ENCODE measurements around the gene GPC2.
"Not testable (repeated sequence)": the region's sequence is repeated elsewhere in the genome, so short reads cannot be mapped to it uniquely, and the experiment has no call there.

The GPC2 gene, protein sequence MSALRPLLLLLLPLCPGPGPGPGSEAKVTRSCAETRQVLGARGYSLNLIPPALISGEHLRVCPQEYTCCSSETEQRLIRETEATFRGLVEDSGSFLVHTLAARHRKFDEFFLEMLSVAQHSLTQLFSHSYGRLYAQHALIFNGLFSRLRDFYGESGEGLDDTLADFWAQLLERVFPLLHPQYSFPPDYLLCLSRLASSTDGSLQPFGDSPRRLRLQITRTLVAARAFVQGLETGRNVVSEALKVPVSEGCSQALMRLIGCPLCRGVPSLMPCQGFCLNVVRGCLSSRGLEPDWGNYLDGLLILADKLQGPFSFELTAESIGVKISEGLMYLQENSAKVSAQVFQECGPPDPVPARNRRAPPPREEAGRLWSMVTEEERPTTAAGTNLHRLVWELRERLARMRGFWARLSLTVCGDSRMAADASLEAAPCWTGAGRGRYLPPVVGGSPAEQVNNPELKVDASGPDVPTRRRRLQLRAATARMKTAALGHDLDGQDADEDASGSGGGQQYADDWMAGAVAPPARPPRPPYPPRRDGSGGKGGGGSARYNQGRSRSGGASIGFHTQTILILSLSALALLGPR

GRCh38 chr7:100177045-100178001 is at the start of gene GPC2, which contains the start of gene STAG3:
GPC2 (minus strand) TSS chr7:100177381; CDS start chr7:100177199, 182 bp downstream.
STAG3 (plus strand) TSS chr7:100177918; CDS start chr7:100180557, 2,639 bp downstream.
- peak; percentile 93 for DNase-seq (ENCODE audit: low read depth, low spot score)

DNA sequence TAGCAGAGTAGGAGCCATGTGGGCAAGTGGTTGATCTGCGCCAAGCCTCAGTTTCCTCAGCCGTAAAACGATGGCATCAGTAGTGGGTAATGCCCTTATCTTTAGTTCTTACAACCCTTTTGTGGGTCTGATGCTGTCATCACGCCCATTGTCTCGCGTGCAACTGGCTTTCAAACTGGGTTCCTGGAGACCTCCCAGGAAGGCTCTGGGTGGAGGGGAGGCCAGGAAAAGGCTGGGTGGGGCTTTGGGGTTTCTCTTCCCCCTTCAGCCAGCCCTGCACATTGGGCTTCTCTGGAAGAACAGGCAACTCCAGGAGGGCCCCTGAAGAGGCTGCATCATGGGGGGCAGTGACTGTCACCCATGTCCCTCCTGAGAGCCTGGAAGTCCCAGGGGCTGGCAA is 47.7 kb upstream of the GPC2 start:
- DNase-seq (ENCODE audit: low read depth, low spot score): not testable (repeated sequence)

DNA sequence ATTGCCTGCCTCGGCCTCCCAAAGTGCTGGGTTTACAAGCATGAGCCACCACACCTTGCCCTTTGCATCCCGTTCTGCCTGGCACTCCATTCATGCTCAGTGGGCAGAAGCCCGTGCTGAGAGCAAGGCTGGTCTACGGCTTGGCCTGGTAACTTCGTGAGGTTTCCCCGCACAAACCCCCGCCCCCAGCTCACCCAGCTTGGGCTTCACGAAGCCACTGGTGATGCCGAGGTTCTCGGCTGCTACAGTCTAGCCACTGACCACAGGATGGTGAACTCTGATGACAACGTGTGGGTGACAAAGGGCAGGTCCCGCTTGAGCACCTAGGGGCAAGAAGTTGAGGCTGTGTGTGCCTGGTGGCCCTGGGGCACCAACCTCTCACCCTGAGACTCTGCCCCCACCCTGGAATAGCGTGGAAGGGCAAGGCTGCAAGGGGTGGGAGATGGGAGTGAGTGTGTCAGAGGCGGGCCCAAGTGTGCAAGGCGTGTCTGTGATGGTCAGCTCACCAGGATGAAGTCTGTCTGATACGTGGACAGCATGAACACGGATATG is 46.3 kb upstream of the GPC2 start:
- not testable (repeated sequence) for DNase-seq (ENCODE audit: low read depth, low spot score)

- DNase-seq (ENCODE audit: low read depth, low spot score): no peak
These were observed 45.4 kb upstream of the GPC2 start for GRCh38 chr7:100222445-100223132.

- DNase-seq (ENCODE audit: low read depth, low spot score): no peak
These were observed 44.7 kb upstream of the GPC2 start for GRCh38 chr7:100221767-100222444.

- no peak for DNase-seq (ENCODE audit: low read depth, low spot score)
These were observed 44.1 kb upstream of the GPC2 start for GRCh38 chr7:100221231-100221718.

GRCh38 chr7:100220586-100221230 is 43.5 kb upstream of the GPC2 start:
- no peak for DNase-seq (ENCODE audit: low read depth, low spot score)

DNA sequence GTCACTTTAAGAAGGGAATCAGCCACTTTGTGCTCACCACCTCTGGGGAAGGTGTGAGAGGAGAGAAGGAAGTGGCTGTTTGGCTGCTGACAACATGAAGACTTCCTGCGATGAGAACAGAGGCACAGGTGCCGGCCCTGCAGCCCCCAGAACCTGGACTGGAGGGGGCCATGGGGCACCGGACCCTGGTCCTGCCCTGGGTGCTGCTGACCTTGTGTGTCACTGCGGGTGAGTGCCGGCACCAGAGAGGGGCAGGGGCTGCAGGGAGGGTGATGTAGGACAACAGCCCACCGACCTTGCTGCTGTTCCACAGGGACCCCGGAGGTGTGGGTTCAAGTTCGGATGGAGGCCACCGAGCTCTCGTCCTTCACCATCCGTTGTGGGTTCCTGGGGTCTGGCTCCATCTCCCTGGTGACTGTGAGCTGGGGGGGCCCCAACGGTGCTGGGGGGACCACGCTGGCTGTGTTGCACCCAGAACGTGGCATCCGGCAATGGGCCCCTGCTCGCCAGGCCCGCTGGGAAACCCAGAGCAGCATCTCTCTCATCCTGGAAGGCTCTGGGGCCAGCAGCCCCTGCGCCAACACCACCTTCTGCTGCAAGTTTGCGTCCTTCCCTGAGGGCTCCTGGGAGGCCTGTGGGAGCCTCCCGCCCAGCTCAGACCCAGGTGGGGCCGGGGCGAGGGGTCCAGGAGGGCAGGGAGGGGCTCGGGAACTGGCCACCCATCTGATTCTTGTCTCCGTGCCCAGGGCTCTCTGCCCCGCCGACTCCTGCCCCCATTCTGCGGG is 42.8 kb upstream of the GPC2 start, which contains the start of gene PVRIG:
Gene PVRIG (plus strand): TSS at position 149 of the 785 bp plus-strand sequence. CDS start 22 bp downstream, at position 171.
- DNase-seq (ENCODE audit: low read depth, low spot score): not testable (repeated sequence)

DNA sequence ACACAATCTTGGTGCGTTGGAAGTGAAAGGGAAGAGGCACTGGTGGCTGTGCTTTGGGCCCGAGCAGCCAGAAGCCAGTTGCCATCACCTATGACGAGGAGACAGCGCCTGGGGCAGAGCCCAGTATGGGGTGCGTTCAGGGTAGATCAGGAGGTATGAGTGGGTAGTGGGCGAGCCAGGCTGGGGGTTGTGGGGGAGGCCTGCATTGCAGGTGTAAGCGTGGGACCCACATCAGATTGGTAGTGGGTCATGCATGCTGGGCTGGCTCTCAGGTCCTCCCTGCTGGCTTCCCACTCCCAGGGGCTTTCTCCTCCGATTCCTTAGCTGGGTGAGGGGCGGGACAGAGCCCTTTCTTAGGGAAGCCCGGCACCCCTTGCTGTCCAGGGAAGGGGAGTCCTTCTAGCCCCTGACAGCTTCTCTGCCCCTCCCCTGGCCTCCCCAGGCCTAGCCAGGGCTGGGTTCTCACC is 42.1 kb upstream of the GPC2 start:
- DNase-seq (ENCODE audit: low read depth, low spot score): no peak

GRCh38 chr7:100217934-100218333 is 40.8 kb upstream of the GPC2 start:
- peak; percentile 9 for DNase-seq (ENCODE audit: low read depth, low spot score)

GRCh38 chr7:100215895-100216294 is 38.7 kb upstream of the GPC2 start:
- DNase-seq (ENCODE audit: low read depth, low spot score): no peak

GRCh38 chr7:100214356-100214755 is 37.2 kb upstream of the GPC2 start:
- not testable (repeated sequence) for DNase-seq (ENCODE audit: low read depth, low spot score)

GRCh38 chr7:100213672-100214071 is 36.5 kb upstream of the GPC2 start:
- DNase-seq (ENCODE audit: low read depth, low spot score): no peak

- DNase-seq (ENCODE audit: low read depth, low spot score): no peak
These were observed 35.6 kb upstream of the GPC2 start for GRCh38 chr7:100212631-100213286.

DNA sequence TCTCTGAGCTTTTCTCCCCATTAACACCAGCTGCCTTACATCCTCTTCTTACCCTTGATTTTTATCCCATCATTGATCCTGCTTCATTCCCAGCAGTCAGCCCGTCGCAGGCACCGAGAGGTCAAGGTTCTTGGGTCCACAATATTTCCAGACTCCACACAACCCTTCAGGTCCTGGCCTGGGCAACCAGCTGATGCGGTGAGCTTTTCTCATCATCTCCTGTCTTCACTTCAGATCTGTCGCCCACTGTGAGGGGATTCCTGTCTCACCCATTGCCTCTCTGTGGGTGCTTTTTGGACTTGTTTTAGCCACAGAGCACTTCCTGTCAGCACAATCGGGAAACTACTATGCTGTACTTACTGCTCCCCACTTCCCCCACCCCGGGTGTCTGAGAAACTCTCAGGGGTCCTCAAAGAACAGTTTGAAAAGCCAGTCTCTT is 34.2 kb upstream of the GPC2 start:
- no peak for DNase-seq (ENCODE audit: low read depth, low spot score)

DNA sequence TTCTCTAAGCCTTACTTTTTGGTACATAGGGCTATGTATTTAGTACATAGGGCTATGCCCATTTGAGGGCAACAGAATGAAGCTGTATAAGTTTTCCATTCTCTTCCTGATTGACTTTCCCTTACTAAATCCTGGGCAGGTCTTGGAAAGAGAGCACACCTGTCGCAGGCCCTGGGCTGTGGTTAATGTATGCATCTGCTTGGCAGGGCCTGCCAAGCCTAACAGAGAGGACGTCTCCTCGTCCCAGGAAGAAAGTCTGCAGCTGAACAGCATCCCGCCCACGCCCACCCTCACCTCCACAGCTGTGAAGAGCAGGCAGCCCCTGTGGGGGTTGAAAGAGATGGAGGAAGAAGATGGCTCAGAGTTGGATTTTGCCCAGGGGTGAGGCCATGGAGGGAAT is 33.6 kb upstream of the GPC2 start:
- no peak for DNase-seq (ENCODE audit: low read depth, low spot score)

DNA sequence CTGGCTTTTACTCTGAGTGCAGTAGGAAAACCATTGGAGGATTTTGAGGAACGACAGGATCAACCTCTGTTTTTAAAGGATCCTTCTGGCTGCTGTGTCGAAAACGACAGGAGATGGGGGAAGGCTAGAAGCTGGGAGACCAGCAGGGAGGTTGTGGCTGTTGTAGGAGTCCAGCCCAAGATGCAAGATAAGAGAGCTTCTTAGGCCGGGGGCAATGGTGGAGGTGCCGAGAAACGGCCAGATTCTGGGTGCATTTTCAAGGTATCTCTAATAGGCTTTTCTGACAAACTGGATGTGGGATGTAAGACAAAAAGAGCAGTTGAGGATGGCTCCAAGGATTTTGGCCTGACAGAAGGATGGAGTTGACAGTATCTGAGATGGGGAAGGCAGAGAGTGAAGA is 32.3 kb upstream of the GPC2 start:
- DNase-seq (ENCODE audit: low read depth, low spot score): no peak

DNA sequence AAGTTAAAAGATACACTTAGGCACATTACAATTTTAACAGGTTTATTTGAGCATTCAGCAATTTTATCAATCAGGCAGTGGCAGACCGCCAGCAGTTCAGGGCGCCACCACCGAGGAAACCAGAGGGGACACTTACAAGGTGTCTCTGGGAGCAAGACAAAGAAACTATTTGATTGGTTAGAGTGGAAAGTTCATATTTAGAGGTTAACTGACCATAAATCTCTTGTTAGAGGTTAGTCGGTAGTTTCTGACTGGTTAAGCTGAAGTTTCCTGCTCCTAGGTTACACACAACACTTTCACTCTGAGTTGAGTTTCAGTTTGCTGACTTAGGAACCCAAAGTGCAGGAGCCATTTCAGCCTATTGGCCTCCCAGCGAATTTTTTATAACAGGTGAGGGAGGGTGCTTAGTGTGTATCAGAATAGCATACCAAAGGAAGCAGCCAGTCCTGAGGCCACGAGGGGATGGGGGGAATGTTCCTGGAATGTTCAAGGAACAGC is 31.8 kb upstream of the GPC2 start:
- DNase-seq (ENCODE audit: low read depth, low spot score): no peak

All from smooth muscle cell of the brain vasculature (primary cell).